Stomach (tissue), 4 donors: ENCODE results near the gene GPR37L1.

Experiments used
- CTCF ChIP-seq, 7 experiments: fragments of 450-650 bp in 4 of 7; fragments of 200-600 bp in 3 of 7; sonication (generic) in 3 of 7; IDR thresholded peaks; one replicate each; pipeline ENCODE4 v1.5.1; 2016 to 2019; ENCODE audit warnings: antibody characterized with exemption in 7 of 7, control low read depth in 2 of 7, mild to moderate bottlenecking in 1 of 7
- EP300 ChIP-seq: sonication (generic); formaldehyde crosslinking; IDR thresholded peaks from one replicate; pipeline ENCODE4 v1.6.1; 2017; ENCODE audit warnings: antibody characterized with exemption
- POLR2A ChIP-seq, 4 donors: fragments of 450-650 bp; IDR thresholded peaks; one replicate each; pipeline ENCODE4 v1.6.1; 2016; ENCODE audit warnings: antibody characterized with exemption in 4 of 4, control low read depth in 2 of 4, mild to moderate bottlenecking in 1 of 4, moderate library complexity in 1 of 4

GRCh38 chr1:202165942-202166843 is 43.5 kb downstream of the GPR37L1 start:
- no peak for TF ChIP-seq CTCF (IDR thresholded peaks at IDR 0.05)
- TF ChIP-seq POLR2A (IDR thresholded peaks at IDR 0.05): no peak
- TF ChIP-seq EP300: no peak
